AG09309 (cell line): ENCODE measurements around the gene RASSF8.

Source experiments
- DNase-seq: peaks from one replicate; pipeline ENCODE4 v3.0.0-alpha.2; 2010; ENCODE audit warnings: low read depth
- H3K4me3 ChIP-seq: 2 replicates; pipeline ENCODE4 v1.5.1; 2011; ENCODE audit warnings: mild to moderate bottlenecking, low read depth, low read length, moderate library complexity; ENCODE audit not compliant: control insufficient read depth
- CTCF ChIP-seq: IDR thresholded peaks from 2 replicates; pipeline ENCODE4 v1.5.1; 2011; ENCODE audit warnings: mild to moderate bottlenecking, low read depth, low read length, inconsistent platforms; ENCODE audit not compliant: insufficient read depth, control insufficient read depth; ENCODE audit errors: missing control alignments

Gene RASSF8

GRCh38 chr12:26112703-26113147 is 154.2 kb downstream of the RASSF8 start:
- no peak overlapping the region for H3K4me3 ChIP-seq
- no peak for DNase-seq
- TF ChIP-seq CTCF, result no peak

- TF ChIP-seq CTCF, result no peak
- no peak for DNase-seq
- no peak overlapping the region for H3K4me3 ChIP-seq
Observed at GRCh38 chr12:26113181-26113654, 154.7 kb downstream of the RASSF8 start.

- H3K4me3 ChIP-seq, result peak overlapping the region; percentile 42
- no peak for TF ChIP-seq CTCF
- peak; percentile 57 for DNase-seq
Observed at GRCh38 chr12:26113853-26114719, 155.6 kb downstream of the RASSF8 start.

- DNase-seq, result no peak
- H3K4me3 ChIP-seq, result peak overlapping the region; percentile 37
Observed at GRCh38 chr12:26114720-26115401, 156.4 kb downstream of the RASSF8 start.

GRCh38 chr12:26116829-26117715 is 158.6 kb downstream of the RASSF8 start:
- TF ChIP-seq CTCF, result no peak
- no peak for DNase-seq
- H3K4me3 ChIP-seq, result no peak overlapping the region

More at GRCh38 chr12:26114720-26115401, 156.4 kb downstream of the RASSF8 start:
- TF ChIP-seq CTCF, result no peak

- no peak for TF ChIP-seq CTCF
- DNase-seq, result no peak
- no peak overlapping the region for H3K4me3 ChIP-seq
Observed at GRCh38 chr12:26118308-26118707, 159.8 kb downstream of the RASSF8 start.
